Left cardiac atrium (tissue), 4 donors: ENCODE results near the gene BDKRB1. TPM values are rescaled to one million over a fixed set of nuclear protein-coding genes. Genes with fewer than 3 reads are reported as not detected.

Experiments
- ATAC-seq, 2 donors: fragments of 200-7000 bp; cut with Tn5 transposase; one replicate each; pipeline ENCODE4 v1.9.1; 2020; ENCODE audit warnings: mild to moderate bottlenecking in 2 of 2, moderate library complexity in 2 of 2
- DNase-seq: peaks from one replicate; pipeline ENCODE4 v3.0.0-alpha.2; 2020
- intact Hi-C, 2 donors: fragments of 100-400 bp; cut with DNase I; formaldehyde crosslinking; loops; one replicate each; pipeline versions ENCODE4 v1.14.1 to v1.15.1; 2022 to 2023
- total RNA-seq, 2 donors: library from RNA; stranded (reverse); fragmentation: NEBNext Ultra II Directional; extraction: Animal tissue kit (Norgen Biotek cat#: 25700); gene quantifications; one replicate each; pipeline ENCODE4 v1.2.1, GENCODE V29; 2021
- donor health status: DM: no; HTN: yes; CAD: no.
- donor health status: DM: no; HTN: yes; CAD: no; lungs with severe emphysema.
- donor health status: DM: yes; HTN: yes; CAD: no.
- donor health status: Dilated cardiomyopathy.

Gene BDKRB1
- total RNA-seq, 2 donors from 2014 or later, result 0.21 to 1.0 TPM

GRCh38 chr14:96299441-96299840 lies 43.4 kb downstream of the BDKRB1 start:
- DNase-seq (no peak), ATAC-seq (no peak)
- intact Hi-C loops, result loop anchor here in 1 of 2 donors (5.0 to 10.0 kb wide), 2 partner anchors 55 to 123 kb away; no protein-coding TSS in a partner anchor

- intact Hi-C loops, result no loop called here
- ATAC-seq (no peak), DNase-seq (no peak)
These were observed 48.0 kb downstream of the BDKRB1 start for GRCh38 chr14:96303981-96304380.

- DNase-seq, result no peak
- intact Hi-C loops, result no loop called here
- ATAC-seq, result no peak
These were observed 48.9 kb downstream of the BDKRB1 start for GRCh38 chr14:96304956-96305355.

DNA sequence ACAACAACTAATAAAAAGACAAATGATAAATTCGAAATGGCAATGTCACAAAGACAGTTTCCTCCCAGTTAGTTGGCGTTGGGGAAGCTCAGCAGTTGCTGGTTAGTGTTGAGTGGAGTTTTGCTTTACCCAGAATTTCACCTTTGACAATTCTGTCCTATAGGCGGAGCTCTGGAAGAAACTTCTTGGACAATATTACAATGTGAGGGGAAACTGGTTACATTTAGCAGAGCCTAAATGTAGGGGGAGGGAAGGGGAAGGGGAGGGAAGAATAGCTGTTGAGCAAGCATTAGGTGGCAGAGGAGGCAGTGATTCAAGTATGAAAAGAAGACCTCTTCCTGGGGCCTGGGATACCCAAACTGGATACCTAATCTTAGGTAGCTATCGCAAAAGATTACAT lies 51.4 kb downstream of the BDKRB1 start:
- no peak for DNase-seq
- intact Hi-C loops, result no loop called here
- ATAC-seq, result no peak

GRCh38 chr14:96309133-96309895 lies 53.3 kb downstream of the BDKRB1 start:
- DNase-seq, result no peak
- intact Hi-C loops, result no loop called here

GRCh38 chr14:96309896-96310330 lies 53.9 kb downstream of the BDKRB1 start:
- DNase-seq (no peak), ATAC-seq (no peak)
- intact Hi-C loops, result no loop called here

More at GRCh38 chr14:96309133-96309895, 53.3 kb downstream of the BDKRB1 start:
- ATAC-seq, result no peak

- intact Hi-C loops, result no loop called here
- no peak for DNase-seq
- no peak for ATAC-seq
These were observed 54.9 kb downstream of the BDKRB1 start for GRCh38 chr14:96310906-96311305.

Other genes with a start within 250 kb of the BDKRB1 start
- 1 to 10 TPM; 2.7 to 2.9 TPM for gene C14orf132, start 216.8 kb upstream of the BDKRB1 start, total RNA-seq
- gene BDKRB2, start 51.4 kb upstream of the BDKRB1 start, total RNA-seq, result 1 to 10 TPM; 2.0 to 5.4 TPM
- 10 to 100 TPM; 12.4 to 13.3 TPM for gene ATG2B, start 107.1 kb downstream of the BDKRB1 start, total RNA-seq
- gene GSKIP, start 107.3 kb downstream of the BDKRB1 start, total RNA-seq, result 10 to 100 TPM; 10.2 to 11.2 TPM
- under 1 TPM; 0.47 to 0.73 TPM for gene AK7, start 135.9 kb downstream of the BDKRB1 start, total RNA-seq
- 100 to 1,000 TPM; 125 to 151 TPM for gene PAPOLA, start 246.2 kb downstream of the BDKRB1 start, total RNA-seq